Measurements from ENCODE around the gene FCHSD2.

DNA sequence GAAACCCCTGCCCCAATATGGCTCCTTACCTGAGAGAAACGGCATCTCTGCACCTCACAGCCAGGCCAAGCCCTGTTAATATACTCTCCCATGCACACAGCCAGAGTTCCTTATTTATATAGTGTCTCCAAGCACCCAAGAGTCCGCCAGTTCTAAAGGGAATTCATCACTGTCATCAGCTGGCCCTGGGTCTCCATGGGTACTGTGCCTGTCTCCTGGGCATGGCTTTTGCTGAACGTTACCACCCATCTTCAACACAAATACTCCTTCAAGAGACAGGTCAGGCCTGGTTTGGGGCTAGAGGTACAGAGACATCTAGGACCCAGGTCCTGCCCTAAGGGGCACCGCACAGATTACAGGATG, 329.5 kb downstream of the FCHSD2 start:
- TF ChIP-seq, protein P1, sequence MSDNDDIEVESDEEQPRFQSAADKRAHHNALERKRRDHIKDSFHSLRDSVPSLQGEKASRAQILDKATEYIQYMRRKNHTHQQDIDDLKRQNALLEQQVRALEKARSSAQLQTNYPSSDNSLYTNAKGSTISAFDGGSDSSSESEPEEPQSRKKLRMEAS (IDR thresholded peaks at IDR 0.05) = no peak
- TF ChIP-seq, protein P2, sequence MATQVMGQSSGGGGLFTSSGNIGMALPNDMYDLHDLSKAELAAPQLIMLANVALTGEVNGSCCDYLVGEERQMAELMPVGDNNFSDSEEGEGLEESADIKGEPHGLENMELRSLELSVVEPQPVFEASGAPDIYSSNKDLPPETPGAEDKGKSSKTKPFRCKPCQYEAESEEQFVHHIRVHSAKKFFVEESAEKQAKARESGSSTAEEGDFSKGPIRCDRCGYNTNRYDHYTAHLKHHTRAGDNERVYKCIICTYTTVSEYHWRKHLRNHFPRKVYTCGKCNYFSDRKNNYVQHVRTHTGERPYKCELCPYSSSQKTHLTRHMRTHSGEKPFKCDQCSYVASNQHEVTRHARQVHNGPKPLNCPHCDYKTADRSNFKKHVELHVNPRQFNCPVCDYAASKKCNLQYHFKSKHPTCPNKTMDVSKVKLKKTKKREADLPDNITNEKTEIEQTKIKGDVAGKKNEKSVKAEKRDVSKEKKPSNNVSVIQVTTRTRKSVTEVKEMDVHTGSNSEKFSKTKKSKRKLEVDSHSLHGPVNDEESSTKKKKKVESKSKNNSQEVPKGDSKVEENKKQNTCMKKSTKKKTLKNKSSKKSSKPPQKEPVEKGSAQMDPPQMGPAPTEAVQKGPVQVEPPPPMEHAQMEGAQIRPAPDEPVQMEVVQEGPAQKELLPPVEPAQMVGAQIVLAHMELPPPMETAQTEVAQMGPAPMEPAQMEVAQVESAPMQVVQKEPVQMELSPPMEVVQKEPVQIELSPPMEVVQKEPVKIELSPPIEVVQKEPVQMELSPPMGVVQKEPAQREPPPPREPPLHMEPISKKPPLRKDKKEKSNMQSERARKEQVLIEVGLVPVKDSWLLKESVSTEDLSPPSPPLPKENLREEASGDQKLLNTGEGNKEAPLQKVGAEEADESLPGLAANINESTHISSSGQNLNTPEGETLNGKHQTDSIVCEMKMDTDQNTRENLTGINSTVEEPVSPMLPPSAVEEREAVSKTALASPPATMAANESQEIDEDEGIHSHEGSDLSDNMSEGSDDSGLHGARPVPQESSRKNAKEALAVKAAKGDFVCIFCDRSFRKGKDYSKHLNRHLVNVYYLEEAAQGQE (IDR thresholded peaks at IDR 0.05) = no peak
- TF ChIP-seq, protein P3, sequence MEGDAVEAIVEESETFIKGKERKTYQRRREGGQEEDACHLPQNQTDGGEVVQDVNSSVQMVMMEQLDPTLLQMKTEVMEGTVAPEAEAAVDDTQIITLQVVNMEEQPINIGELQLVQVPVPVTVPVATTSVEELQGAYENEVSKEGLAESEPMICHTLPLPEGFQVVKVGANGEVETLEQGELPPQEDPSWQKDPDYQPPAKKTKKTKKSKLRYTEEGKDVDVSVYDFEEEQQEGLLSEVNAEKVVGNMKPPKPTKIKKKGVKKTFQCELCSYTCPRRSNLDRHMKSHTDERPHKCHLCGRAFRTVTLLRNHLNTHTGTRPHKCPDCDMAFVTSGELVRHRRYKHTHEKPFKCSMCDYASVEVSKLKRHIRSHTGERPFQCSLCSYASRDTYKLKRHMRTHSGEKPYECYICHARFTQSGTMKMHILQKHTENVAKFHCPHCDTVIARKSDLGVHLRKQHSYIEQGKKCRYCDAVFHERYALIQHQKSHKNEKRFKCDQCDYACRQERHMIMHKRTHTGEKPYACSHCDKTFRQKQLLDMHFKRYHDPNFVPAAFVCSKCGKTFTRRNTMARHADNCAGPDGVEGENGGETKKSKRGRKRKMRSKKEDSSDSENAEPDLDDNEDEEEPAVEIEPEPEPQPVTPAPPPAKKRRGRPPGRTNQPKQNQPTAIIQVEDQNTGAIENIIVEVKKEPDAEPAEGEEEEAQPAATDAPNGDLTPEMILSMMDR (IDR thresholded peaks at IDR 0.05; ENCODE audit: low read depth, low read length, missing input control) = no peak
- TF ChIP-seq YY1 (IDR thresholded peaks at IDR 0.05) (no peak), JUND (IDR thresholded peaks at IDR 0.05) (no peak), TAF1 (conservative IDR thresholded peaks at IDR 0.05) (no peak)
- TF ChIP-seq, protein P4, sequence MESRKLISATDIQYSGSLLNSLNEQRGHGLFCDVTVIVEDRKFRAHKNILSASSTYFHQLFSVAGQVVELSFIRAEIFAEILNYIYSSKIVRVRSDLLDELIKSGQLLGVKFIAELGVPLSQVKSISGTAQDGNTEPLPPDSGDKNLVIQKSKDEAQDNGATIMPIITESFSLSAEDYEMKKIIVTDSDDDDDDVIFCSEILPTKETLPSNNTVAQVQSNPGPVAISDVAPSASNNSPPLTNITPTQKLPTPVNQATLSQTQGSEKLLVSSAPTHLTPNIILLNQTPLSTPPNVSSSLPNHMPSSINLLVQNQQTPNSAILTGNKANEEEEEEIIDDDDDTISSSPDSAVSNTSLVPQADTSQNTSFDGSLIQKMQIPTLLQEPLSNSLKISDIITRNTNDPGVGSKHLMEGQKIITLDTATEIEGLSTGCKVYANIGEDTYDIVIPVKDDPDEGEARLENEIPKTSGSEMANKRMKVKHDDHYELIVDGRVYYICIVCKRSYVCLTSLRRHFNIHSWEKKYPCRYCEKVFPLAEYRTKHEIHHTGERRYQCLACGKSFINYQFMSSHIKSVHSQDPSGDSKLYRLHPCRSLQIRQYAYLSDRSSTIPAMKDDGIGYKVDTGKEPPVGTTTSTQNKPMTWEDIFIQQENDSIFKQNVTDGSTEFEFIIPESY (IDR thresholded peaks at IDR 0.05) = no peak

Measured in liver (tissue), 3 donors.